Head of caudate nucleus (tissue), 42 donors: ENCODE data around the gene TRPM1.

ENCODE experiments used
- DNase-seq, 42 donors: peaks; one replicate each; pipeline versions ENCODE4 v3.0.0 to v3.0.0-alpha.2; 2020 to 2021; ENCODE audit warnings: mixed read lengths in 7 of 42
- intact Hi-C: fragments of 100-400 bp; cut with DNase I; formaldehyde crosslinking; loops from one replicate; pipeline ENCODE4 v1.15.0; 2022

TRPM1 gene

GRCh38 chr15:31101262-31102038 is at the start of gene TRPM1:
Gene TRPM1 (minus strand): TSS chr15:31101725. CDS start chr15:31081355, 20,370 bp downstream.
- peak in 5 of 42 donors; percentile 6 to 53 (median 29) for DNase-seq
- intact Hi-C loops = no loop called here

DNA sequence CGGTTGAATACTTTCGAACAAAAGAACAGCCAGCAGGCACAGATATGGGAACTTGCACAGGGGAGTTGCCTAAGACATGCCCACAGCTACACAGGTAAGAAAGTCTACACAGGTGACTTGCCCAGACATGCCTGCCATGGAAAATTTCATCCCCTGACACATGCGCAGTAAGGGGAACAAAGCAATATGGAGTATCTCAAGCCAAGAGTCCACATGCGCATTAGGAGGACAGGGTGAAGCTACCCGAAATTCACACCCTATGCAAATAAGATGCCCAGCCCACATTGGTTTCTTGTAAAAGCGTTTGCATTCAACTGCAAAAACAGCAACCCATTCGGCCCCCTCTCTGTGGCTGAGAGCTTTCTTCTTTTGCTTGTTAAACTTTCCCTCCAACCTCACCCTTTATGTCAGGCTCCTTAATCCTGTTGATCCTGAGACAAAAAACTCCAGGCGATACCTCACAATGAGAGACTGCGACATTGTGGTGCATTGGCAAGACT is 49.3 kb upstream of the TRPM1 start:
- intact Hi-C loops = no loop called here
- peak in 1 of 42 donors; percentile 2 for DNase-seq

GRCh38 chr15:31149987-31150386 is 48.5 kb upstream of the TRPM1 start:
- DNase-seq = peak in 2 of 42 donors; percentile 3 to 4
- intact Hi-C loops = no loop called here

DNA sequence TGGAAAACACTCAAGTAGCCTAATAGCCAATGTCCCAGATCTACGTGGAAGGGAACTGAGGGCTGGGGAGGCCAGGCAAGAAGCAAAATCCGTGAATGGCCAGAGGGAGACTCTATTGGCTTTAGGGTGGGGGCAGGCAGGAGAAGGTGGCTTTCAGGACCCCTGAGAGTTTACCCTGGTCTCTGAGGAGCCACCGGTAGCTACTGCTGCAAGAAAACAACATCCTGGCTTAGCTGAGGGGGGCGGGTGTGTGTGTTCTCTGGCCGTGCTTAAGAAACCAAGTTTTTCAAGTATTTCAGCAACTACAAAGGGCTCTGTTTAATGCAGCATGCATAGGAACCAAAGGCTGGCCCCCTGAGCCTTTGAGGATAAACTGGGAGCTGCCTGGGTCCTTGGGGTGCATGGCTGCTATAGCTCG is 47.6 kb upstream of the TRPM1 start:
- DNase-seq = peak in 2 of 42 donors; percentile 6 to 15
- intact Hi-C loops = no loop called here

- peak in 3 of 42 donors; percentile 9 to 17 (median 10) for DNase-seq
- intact Hi-C loops = no loop called here
Observed at GRCh38 chr15:31148297-31149087, 47.0 kb upstream of the TRPM1 start.

- DNase-seq = no peak
- intact Hi-C loops = no loop called here
Observed at GRCh38 chr15:31147944-31148296, 46.4 kb upstream of the TRPM1 start.

DNA sequence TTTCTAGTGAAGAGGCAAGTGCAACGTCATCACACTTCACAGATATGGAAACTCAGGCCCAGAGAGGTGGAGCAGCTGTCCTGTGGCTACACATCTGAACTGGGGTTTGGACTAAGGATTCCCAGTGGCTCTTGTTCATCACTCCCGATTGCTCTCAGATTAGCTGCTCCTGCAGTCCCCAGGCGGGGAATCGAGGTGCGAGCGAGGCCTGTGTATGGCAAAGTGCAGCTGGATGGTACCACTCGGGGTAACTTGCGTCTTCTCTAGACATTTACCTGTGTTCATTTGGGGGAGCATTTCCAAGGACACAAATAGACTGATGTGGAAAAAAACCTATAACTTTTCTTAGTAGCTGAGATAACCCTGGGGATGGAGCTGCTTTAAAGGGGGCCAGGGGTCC is 45.9 kb upstream of the TRPM1 start:
- intact Hi-C loops = no loop called here
- peak in 1 of 42 donors; percentile 25 for DNase-seq

DNA sequence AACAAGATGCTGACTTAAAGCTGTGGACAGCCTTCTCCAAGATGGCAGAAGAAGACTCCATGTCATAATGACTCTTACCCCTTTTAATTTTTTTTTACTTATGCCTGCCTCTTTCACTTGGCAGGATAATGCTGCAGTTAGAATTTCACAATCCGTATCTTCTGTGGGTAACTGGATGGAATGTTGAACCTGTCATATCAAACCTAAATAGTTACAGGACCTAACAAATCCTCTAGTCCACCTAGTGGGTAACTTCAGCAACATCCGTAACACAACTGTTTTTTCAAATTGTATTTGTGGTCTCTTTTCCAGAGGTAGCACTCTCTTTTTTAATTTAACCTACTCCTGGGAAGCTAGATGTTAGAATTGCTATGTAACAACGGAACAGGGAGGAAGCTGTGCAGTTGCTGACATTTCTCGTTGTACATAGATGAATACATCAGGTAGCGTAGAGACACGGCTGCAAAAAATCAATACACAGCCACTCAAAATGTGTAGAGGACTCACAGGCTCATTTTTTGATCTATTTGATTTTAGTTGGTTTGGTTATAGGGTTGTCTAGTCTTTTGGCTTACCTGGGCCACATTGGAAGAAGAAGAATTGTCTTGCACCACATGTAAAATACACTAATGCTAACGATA is 43.9 kb upstream of the TRPM1 start:
- intact Hi-C loops = no loop called here

DNA sequence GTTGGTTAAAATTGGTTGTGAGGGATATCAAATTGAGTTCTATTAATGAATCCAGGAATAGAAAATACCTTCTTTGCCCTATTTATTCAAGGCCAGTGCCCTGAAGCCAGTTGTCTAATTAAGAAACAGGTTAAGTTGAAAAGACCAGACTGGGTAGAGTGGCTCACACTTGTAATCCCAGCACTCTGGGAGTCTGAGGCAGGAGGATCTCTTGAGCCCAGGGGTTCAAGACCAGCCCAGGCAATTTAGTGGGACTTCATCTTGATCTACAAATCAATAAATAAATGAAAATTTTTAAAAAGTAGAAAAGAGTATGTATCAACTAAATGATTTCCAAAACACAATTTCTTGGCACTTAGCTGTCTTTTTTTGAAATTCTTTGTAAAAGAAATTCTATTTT is 40.3 kb upstream of the TRPM1 start:
- intact Hi-C loops = no loop called here
- DNase-seq = no peak

More for the DNA sequence above, 43.9 kb upstream of the TRPM1 start:
- DNase-seq = peak in 1 of 42 donors; percentile 1

DNA sequence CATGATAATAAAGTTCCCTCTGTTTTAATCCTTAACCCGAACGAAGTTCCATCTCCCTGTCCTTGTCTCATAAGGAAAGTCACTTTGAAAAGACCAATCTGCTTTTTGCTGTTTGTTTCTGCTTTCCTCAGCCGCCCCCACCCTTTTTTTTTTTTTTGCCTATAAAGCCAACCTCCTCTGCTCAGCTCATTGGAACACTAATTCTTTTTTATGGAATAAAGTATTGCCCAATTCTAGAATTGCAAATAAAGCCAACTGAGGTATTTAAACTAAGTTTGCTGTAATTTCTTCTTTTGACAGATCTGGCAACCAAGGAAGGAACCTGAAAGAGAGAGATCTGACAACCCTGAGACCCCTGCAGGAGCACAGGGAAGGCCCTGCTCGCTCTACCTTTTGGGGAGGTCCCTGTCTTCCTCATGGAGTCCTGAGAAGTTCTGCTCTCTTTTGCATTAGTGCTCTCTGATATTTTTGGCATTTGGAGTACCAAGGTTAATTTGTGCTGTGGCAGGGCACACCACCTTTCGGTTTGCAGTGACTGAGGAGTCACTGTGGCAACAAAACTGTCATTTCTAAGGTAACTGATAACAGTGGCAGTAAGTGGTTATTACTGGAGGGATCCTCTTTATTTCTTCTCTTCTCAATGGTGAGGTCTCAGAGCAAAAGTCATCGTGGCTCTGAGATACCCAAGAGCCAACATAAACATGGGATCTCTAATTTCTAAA is 35.2 kb upstream of the TRPM1 start:
- DNase-seq = no peak
- intact Hi-C loops = no loop called here

DNA sequence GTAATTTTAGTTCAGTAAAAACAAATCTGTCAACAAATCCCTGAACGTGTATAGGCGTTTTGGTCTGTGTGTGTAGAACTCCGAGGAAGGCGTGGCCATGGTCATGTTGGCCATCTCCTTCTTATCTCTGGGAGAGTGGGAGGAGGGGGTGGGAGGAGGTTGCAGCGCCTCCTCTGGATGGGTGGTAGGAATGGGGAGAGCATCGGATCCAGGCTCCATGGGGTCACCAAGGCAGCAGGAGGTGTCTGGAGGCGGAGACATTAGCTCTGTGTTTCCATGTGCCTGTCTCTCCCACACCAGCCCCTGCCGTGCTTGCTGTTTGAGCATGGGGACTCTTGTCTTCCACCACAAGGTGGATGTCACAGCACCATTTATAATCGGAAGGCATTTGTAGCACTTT is 34.5 kb upstream of the TRPM1 start:
- intact Hi-C loops = no loop called here
- no peak for DNase-seq

DNA sequence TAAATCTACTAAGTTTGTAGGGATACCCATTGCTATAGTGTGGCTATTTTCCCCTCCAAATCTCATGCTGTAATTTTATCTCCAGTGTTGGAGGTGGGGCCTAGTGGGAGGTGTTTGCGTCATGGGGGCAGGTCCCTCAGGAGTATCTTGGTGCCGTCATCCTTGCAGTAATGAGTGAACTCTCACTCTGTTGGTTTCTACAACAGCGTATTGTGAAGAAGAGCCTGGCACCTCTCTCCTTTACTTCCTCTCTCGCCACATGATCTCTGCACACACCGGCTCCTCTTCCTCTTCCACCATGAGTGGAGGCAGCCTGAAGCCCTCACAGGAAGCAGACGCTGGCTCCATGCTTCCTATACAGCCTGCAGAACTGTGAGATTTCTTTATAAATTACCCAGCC is 34.0 kb upstream of the TRPM1 start:
- no peak for DNase-seq
- intact Hi-C loops = no loop called here

DNA sequence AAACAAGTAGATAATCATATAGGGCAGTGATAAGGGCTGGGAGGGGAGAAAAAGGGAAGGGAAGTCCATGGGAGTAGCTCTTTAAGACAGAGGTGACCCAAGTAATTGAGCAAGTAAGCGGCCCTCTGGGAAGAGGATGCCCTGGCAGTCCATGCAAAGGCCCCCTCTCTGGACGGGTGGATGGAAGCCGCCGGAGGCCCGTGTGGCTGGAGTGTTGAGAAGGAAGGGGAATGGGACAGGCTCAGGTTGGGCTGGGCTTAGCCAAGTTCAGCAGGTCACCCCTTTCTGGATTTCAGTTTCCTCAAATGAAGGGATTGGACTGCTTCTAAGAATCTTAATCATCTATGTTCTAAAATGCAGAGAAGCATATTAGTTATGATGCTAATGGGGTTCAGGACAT is 32.4 kb upstream of the TRPM1 start:
- no peak for DNase-seq
- intact Hi-C loops = no loop called here

GRCh38 chr15:31131853-31132375 is 30.4 kb upstream of the TRPM1 start:
- intact Hi-C loops = no loop called here

DNA sequence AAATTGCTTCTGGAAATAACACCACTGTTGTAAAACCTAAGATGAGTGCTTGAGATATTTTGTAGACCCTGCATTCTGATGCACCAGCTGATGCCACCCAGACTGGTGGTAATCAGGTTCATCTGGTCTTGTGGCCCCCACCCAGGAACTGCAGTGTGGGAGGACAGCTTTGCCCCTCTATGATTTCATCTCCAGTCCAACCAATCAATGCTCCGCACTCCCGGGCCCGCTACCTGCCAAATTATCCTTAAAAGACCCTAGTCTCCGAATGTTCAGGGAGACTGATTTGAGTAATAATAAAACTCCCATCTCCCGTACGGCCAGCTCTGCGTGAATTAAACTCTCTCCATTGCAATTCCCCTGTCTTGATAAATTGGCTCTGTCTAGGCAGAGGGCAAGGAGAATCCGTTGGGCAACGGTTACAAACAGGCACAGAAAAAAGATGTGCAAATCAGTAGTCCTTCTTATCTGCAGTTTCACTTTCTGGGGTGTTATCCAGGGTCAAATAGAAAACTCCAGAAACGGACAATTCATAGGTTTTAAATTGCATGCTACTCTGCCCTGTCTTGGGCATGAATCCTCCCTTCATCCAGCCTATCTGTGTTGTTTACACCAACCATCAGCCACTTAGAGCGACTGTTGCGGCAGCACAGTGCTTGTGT is 29.2 kb upstream of the TRPM1 start:
- intact Hi-C loops = no loop called here
- no peak for DNase-seq

More at GRCh38 chr15:31131853-31132375, 30.4 kb upstream of the TRPM1 start:
- DNase-seq = no peak

DNA sequence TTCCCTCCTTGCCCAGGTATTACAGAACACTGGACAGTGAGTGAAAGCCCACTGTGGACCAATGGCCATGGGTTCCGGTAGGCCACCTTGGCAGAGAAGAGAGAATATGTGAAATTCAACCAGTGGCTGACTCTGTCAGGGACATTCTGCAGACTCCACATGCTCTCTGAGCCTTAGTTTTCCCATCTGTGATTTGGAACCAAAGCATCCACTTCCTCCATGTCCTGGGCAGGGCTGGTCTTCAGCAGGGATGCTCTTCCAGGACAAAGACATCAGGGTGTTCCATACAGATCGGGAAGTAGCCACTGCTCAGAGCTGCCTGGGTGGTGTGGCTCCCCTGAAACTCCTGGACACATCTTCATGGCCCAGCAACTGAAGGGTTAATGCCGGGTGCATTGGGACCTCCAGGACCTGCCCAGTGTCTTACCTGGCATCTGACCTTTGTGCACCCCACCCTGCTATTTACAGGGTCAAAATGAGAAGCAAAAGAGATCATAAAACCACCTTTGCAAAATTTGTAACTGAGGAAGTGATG is 28.3 kb upstream of the TRPM1 start:
- DNase-seq = no peak
- intact Hi-C loops = no loop called here

DNA sequence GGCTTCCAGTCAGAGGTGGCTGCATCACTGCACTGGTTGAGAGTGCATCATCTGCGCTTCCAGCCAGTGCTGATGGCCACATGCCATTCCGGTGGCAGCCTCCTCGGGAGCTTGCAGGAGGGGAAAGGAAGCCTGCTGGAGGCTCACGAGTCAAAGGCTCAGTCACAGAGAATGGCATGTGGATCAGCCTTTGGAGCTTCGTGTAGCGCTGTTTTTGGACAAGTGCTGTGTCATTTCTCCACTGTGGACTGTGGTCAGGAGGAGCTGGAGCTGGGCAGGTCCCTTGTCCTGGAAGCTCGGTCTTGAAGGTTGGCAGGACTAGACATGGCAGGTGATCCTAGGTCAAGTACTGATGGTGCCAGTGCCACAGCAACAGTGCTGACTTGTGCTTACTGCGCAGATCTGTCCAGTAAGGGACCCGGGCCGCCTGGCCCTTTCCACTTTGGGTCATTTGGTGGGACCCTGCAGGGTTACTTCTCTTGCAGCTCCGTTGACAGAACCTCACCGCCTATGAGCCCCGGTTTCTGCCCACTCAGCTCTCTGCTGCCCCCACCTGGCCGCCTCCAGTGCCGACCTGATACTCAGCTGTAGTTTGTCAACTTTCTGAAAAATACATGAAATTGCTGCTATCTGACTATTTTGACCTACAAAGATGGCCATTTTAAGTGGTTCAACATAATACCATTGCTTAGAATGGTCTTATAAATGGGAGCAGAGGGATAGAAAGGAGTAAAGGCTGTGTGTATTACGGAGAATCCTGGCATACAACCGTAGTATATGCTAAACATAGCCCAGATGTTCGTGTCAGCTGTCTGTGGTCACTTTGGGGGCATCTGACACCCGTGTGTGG is 27.6 kb upstream of the TRPM1 start:
- peak; percentile 61 to 96 (median 88) for DNase-seq
- intact Hi-C loops = no loop called here
